22Rv1 (cell line): ENCODE measurements around the gene FLOT1.

ENCODE experiments used
- CTCF ChIP-seq: fragments of 450-650 bp; IDR thresholded peaks from 2 replicates; pipeline ENCODE4 v1.5.1; 2017; ENCODE audit warnings: mild to moderate bottlenecking
- ZFX ChIP-seq: fragments of 450-650 bp; IDR thresholded peaks from 2 replicates; pipeline ENCODE4 v1.6.1; 2017; ENCODE audit warnings: antibody characterized with exemption, borderline replicate concordance

- TF ChIP-seq CTCF (no peak), ZFX (no peak)
Measured at GRCh38 chr6:30689985-30690384, 52.5 kb downstream of the FLOT1 start.
